Choroid plexus epithelial cell (primary cell): ENCODE measurements around the gene KMT2E.

Experiments
- DNase-seq: peaks from one replicate; pipeline ENCODE4 v3.0.0-alpha.2; 2010; ENCODE audit warnings: low read depth
- H3K4me3 ChIP-seq: 2 replicates; pipeline ENCODE4 v1.5.1; 2011; ENCODE audit warnings: low read depth, mild to moderate bottlenecking, control low read depth, low read length, moderate library complexity
- TF ChIP-seq, protein P1 (sequence below): conservative IDR thresholded peaks from 2 replicates; pipeline ENCODE4 v1.5.1; 2011; ENCODE audit warnings: low read depth, mild to moderate bottlenecking, control low read depth, inconsistent platforms, low read length, moderate library complexity

KMT2E gene

DNA sequence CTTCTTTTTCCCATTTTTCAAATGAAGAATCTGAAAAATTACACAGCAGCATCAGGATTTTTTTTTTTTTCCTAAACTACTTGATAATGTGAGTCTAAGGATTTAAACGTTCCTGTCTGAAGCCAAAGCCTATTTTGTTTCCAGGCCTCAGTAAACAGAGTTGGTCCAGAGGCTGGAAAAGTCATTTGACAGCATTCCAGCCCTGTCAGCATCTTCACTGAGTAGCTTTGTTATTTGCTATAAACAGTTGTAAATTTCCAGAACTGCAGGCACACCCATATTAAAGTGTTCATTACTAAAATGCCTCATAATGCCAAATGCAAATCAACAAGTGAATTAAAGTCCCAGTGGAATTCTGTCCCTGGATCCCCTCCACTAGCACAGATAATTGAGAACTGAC lies 35.5 kb upstream of the KMT2E start:
- TF ChIP-seq, protein P1, sequence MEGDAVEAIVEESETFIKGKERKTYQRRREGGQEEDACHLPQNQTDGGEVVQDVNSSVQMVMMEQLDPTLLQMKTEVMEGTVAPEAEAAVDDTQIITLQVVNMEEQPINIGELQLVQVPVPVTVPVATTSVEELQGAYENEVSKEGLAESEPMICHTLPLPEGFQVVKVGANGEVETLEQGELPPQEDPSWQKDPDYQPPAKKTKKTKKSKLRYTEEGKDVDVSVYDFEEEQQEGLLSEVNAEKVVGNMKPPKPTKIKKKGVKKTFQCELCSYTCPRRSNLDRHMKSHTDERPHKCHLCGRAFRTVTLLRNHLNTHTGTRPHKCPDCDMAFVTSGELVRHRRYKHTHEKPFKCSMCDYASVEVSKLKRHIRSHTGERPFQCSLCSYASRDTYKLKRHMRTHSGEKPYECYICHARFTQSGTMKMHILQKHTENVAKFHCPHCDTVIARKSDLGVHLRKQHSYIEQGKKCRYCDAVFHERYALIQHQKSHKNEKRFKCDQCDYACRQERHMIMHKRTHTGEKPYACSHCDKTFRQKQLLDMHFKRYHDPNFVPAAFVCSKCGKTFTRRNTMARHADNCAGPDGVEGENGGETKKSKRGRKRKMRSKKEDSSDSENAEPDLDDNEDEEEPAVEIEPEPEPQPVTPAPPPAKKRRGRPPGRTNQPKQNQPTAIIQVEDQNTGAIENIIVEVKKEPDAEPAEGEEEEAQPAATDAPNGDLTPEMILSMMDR, result no peak
- H3K4me3 ChIP-seq, result no peak overlapping the region
- DNase-seq, result no peak

DNA sequence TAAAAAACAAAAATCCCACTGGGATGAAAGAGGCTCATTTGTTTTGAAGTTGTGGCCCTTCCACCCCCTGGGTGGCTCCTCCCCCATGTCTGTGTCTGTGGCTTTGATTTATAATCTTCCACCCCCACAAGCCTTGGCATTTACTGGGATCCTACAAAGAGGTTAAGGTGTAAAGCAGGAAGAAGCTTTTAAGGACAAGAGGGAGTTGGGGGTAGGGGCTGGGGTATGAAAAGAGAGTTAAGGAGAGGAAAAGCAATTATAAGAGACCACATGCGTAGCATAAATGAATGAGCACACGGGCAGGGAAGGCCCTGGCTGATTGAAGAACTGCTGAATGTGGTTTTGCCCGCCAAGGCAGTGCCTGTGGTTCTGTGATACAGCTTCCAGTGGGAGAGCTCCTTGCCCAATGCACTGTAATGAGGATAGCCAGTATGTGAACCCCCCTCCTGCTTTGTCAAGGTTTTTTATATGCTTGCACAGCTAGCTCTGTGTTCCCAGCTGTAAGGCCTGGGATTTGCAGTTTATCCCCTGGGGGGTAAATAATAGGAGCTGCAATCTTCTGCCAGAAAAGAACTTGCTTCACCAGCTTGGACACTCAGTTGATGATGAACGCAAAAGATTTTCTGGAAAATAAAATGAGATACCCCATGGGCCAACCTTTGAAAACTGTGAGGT lies 34.7 kb upstream of the KMT2E start:
- no peak overlapping the region for H3K4me3 ChIP-seq
- TF ChIP-seq, protein P1, result no peak
- DNase-seq, result peak; percentile 74

DNA sequence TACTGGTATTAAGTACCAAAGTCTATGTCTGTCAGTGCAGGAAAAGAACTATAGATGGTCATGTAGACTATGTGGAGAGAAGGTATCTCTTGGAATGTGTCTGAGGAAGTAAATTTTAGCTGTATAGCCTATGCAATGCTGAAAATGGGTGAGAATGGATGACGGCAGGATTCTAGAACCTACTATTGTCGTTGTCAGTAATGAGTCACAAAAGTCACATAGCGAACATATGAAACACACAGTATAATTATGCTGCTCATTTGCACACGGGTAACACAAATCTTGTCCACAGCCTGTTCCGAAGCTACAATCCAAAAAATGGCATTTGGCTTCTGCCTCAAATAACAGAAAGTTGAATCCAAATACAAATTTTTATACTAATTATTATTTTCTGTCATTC lies 33.6 kb upstream of the KMT2E start:
- DNase-seq, result no peak
- TF ChIP-seq, protein P1, result no peak
- no peak overlapping the region for H3K4me3 ChIP-seq

DNA sequence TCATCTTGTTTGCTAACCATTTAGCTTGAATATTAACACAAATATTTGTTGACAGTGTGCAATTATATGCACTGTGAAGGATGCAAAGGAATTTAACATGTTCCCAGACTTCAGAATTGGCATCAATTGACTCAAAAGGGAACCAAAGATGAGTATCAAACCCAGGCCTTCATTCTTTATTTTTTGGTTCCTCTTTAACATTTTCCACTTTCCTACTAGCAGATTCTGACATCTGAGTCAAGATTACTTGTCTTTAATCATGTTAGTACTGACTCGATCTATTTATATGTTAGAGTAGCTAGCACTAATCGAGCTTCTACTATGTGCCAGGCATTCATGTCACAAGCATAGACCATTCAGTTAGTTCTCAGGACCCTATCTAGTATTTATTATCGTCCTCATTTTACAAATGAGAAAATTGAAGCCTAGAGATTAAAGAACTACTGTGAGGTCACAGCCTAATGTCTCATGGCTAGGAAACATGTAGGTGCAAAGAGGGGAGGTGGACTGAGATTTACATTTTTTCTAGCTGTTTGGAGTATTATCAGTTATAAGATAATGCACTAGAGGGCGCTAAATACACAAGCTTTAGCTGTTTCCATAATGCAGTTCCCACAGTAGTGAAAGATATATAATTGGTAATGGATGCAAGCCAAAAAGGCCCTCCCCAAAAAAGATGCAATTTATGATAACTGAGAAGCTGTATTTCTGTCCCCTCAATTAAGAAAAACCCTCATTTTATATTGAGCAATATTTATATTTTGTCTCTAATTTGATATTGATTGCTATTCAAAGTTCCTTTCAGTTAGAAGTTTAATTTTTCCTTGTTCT lies 32.9 kb upstream of the KMT2E start:
- no peak overlapping the region for H3K4me3 ChIP-seq
- TF ChIP-seq, protein P1, result peak; percentile 63
- peak; percentile 71 for DNase-seq

DNA sequence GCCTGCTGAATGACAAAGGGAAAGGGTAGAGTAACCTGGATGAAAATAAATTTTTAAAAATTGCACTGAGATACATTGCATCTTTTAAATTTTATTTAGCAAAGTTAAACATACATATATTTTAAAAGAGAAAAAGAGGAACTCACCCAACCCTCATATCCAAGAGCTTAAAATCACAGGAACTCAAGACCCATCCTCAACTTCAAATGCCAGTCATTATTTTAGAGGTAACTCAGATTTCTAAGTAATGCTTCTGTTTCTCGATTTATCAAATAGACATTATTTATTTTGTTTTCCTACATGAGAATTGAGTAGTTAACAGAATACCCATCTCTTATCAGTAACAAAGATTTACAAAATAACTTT lies 32.4 kb upstream of the KMT2E start:
- DNase-seq, result no peak

DNA sequence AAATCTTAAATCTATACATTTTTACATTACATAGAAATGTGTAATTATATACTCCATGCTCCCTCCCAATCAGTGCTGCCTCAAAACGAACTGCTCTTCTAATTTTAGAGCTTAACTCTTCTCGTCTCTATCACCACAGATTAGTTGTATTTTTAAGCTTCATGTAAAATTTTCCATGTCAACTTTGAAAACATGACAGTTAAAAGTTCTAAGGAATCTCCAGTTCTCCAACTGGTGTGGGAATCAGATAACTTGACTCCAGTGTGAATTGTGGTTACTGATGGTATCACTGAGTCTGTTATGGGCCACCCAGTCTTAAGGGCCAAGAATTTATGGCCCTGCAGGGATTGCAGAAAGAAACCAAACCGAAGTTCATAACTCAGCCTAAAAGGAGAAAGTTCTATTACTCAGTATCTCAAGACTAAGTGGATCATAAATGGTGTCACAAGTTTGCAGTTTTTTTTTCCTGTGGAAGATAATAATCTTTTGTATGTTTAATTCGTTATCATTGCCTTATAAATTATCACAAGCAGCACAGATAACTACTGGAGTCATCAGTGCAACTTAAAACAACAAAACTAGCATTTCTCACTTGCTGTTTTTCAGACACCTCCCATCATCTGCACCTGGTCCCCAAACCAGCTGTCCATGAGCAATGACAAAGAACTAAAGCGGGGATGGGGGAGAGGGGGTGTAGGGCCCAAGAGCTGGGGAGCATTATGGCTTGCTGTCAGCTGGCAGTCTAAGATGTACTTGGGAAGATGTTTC lies 31.5 kb upstream of the KMT2E start:
- TF ChIP-seq, protein P1, result no peak
- DNase-seq, result no peak
- no peak overlapping the region for H3K4me3 ChIP-seq

More for the DNA sequence above, 32.4 kb upstream of the KMT2E start:
- TF ChIP-seq, protein P1, result no peak
- H3K4me3 ChIP-seq, result no peak overlapping the region
